Nephron (organoid): ENCODE results near the gene RCAN2.

Experiments used
- H3K27ac Mint-ChIP-seq, 3 experiments: 2 replicates each; pipeline ENCODE4 v1.8.0; 2020; ENCODE audit warnings: mixed read lengths in 3 of 3, mild to moderate bottlenecking in 2 of 3, moderate library complexity in 1 of 3
- H3K27me3 Mint-ChIP-seq: 2 replicates; pipeline ENCODE4 v1.8.0; 2021; ENCODE audit warnings: low read depth, mild to moderate bottlenecking, moderate library complexity, mixed read lengths
- H3K36me3 Mint-ChIP-seq: 2 replicates; pipeline ENCODE4 v1.8.0; 2020; ENCODE audit warnings: low read depth, mixed read lengths
- H3K4me1 Mint-ChIP-seq: 2 replicates; pipeline ENCODE4 v1.8.0; 2020; ENCODE audit warnings: mixed read lengths
- H3K4me3 Mint-ChIP-seq, 3 experiments: 2 replicates each; pipeline ENCODE4 v1.8.0; 2020; ENCODE audit warnings: mild to moderate bottlenecking in 3 of 3, mixed read lengths in 3 of 3, moderate library complexity in 2 of 3
- H3K9me3 Mint-ChIP-seq: 2 replicates; pipeline ENCODE4 v1.8.0; 2020; ENCODE audit warnings: mixed read lengths
- TF ChIP-seq, protein P1 (sequence below), 3 experiments: fragments of 200-600 bp; sonication (generic); IDR thresholded peaks; one replicate each; pipeline ENCODE4 v1.5.0; 2021; ENCODE audit warnings: antibody characterized with exemption in 3 of 3; ENCODE audit not compliant: unreplicated experiment in 3 of 3

The RCAN2 gene

DNA sequence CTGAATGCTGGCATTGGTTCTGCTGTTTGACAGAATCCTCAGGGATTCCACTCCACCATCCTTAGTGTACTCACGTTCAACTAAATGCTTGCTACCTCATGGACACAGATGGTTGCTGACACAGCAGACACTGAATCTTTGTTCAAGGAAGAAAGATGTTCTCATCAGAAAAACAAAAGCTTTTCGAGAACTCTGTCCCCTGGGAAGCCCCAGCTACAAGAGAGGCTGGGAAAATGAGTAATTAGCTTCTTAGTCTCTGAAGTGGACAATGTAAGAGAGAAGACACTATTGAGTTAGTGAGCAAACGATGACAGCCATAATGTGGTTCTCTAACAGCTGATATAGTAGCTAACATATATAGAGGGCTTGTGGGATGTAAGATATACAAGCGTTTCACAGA, 289.5 kb downstream of the RCAN2 start:
- H3K4me1 Mint-ChIP-seq, result peaks cover 10% of the 10 kb centered on the region
- H3K27me3 Mint-ChIP-seq, result peaks cover 12% of the 10 kb centered on the region
- no peaks in the 10 kb centered on the region for H3K36me3 Mint-ChIP-seq
- peaks cover 6% of the 10 kb centered on the region for H3K9me3 Mint-ChIP-seq
- no peak overlapping the region for H3K27ac Mint-ChIP-seq
- no peak overlapping the region for H3K4me3 Mint-ChIP-seq
- TF ChIP-seq, protein P1, sequence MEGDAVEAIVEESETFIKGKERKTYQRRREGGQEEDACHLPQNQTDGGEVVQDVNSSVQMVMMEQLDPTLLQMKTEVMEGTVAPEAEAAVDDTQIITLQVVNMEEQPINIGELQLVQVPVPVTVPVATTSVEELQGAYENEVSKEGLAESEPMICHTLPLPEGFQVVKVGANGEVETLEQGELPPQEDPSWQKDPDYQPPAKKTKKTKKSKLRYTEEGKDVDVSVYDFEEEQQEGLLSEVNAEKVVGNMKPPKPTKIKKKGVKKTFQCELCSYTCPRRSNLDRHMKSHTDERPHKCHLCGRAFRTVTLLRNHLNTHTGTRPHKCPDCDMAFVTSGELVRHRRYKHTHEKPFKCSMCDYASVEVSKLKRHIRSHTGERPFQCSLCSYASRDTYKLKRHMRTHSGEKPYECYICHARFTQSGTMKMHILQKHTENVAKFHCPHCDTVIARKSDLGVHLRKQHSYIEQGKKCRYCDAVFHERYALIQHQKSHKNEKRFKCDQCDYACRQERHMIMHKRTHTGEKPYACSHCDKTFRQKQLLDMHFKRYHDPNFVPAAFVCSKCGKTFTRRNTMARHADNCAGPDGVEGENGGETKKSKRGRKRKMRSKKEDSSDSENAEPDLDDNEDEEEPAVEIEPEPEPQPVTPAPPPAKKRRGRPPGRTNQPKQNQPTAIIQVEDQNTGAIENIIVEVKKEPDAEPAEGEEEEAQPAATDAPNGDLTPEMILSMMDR (IDR thresholded peaks at IDR 0.05; ENCODE audit: unreplicated experiment in 3 of 3), result no peak

GRCh38 chr6:46199387-46199786, 291.9 kb downstream of the RCAN2 start:
- Mint-ChIP-seq H3K4me3 (no peak overlapping the region), H3K27ac (no peak overlapping the region), H3K27me3 (peaks cover 12% of the 10 kb centered on the region), H3K9me3 (peaks cover 6% of the 10 kb centered on the region), H3K36me3 (no peaks in the 10 kb centered on the region), H3K4me1 (peaks cover 10% of the 10 kb centered on the region)
- TF ChIP-seq, protein P1 (IDR thresholded peaks at IDR 0.05; ENCODE audit: unreplicated experiment in 3 of 3), result no peak

DNA sequence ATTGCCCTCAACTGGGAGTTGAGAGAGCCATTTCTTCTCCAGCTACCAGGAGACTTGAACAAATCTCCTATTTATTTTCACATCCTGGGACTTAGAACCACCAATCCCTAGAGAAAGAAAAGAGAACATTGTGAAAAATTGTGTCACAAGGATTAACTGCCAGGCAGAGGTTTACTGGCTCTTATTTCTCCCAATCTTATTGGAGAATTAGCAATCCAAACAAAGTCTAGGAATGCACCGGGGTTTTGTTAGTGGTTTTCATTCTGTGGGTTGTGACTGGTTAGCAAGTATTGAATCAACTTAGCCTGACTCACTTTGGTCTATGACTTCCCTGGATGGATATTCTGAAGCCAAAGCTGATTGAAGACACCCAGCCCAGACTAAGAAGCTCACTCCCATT, 299.3 kb downstream of the RCAN2 start:
- no peaks in the 10 kb centered on the region for H3K36me3 Mint-ChIP-seq
- H3K4me3 Mint-ChIP-seq, result no peak overlapping the region
- no peak overlapping the region for H3K27ac Mint-ChIP-seq
- TF ChIP-seq, protein P1 (IDR thresholded peaks at IDR 0.05; ENCODE audit: unreplicated experiment in 3 of 3), result no peak
- no peaks in the 10 kb centered on the region for H3K9me3 Mint-ChIP-seq
- no peaks in the 10 kb centered on the region for H3K4me1 Mint-ChIP-seq
- H3K27me3 Mint-ChIP-seq, result no peaks in the 10 kb centered on the region

DNA sequence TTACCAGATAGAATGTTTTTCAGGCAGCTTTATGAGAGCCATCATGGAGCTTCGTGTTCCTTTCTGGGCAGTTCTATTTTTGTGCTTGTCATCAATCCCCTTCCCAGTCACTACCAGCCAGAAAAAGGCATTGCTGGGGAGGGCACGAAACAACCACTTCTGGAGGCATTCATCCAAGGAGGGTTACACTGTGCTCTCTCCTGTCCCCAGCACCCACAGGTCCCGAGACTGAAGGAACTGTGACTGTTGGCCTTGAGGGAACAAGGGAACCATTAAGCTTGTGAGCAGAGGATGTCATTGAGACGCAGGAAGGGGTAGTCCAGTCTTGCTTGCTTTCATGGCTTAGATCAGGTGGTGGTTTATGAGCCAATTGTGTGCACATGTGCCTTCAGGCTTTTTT, 300.4 kb downstream of the RCAN2 start:
- Mint-ChIP-seq H3K27ac (no peak overlapping the region), H3K27me3 (no peaks in the 10 kb centered on the region), H3K9me3 (no peaks in the 10 kb centered on the region), H3K36me3 (no peaks in the 10 kb centered on the region), H3K4me3 (no peak overlapping the region), H3K4me1 (no peaks in the 10 kb centered on the region)
- TF ChIP-seq, protein P1 (IDR thresholded peaks at IDR 0.05; ENCODE audit: unreplicated experiment in 3 of 3), result no peak

GRCh38 chr6:46189726-46190125, 301.5 kb downstream of the RCAN2 start:
- Mint-ChIP-seq H3K9me3 (no peaks in the 10 kb centered on the region), H3K27ac (no peak overlapping the region), H3K4me3 (no peak overlapping the region), H3K36me3 (no peaks in the 10 kb centered on the region), H3K27me3 (peaks cover 4% of the 10 kb centered on the region), H3K4me1 (peaks cover 5% of the 10 kb centered on the region)
- TF ChIP-seq, protein P1 (IDR thresholded peaks at IDR 0.05; ENCODE audit: unreplicated experiment in 3 of 3), result no peak

DNA sequence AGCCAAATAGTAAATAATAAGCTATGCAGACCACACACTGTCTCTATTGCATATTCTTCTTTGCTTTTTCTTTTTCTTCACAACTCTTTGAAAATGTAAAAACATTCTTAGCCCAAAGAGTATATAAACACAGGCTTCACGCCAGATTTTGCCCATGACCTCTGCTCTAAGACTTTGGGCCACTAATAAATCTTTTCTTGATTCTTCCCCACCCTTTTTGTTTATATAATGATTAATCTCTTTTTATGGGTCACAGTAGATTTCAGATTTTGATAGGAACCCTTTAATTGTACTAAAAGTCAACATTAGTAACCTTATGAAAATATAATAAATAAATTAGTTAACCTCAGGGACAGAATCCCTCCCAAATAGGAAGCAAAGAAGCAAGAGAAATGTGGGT, 304.7 kb downstream of the RCAN2 start:
- Mint-ChIP-seq H3K9me3 (no peaks in the 10 kb centered on the region), H3K4me3 (no peak overlapping the region), H3K36me3 (no peaks in the 10 kb centered on the region), H3K27me3 (peaks cover 4% of the 10 kb centered on the region), H3K4me1 (peaks cover 13% of the 10 kb centered on the region), H3K27ac (no peak overlapping the region)
- TF ChIP-seq, protein P1 (IDR thresholded peaks at IDR 0.05; ENCODE audit: unreplicated experiment in 3 of 3), result no peak
